Ishikawa (cell line): ENCODE data around the gene CHST11.
A peak's percentile ranks its signal among the peaks of the same experiment; 100 is the strongest.

ENCODE experiments used
- CEBPB ChIP-seq: IDR thresholded peaks from 2 replicates; pipeline ENCODE4 v1.6.1; 2012
- EGR1 ChIP-seq: IDR thresholded peaks from 2 replicates; pipeline ENCODE4 v1.6.1; 2012
- EP300 ChIP-seq: IDR thresholded peaks from 2 replicates; pipeline ENCODE4 v1.6.1; 2012; ENCODE audit warnings: borderline replicate concordance
- FOXM1 ChIP-seq: IDR thresholded peaks from 2 replicates; pipeline ENCODE4 v1.6.1; 2012; ENCODE audit warnings: low read depth, borderline replicate concordance
- NFIC ChIP-seq: IDR thresholded peaks from 2 replicates; pipeline ENCODE4 v1.6.1; 2012
- RAD21 ChIP-seq: IDR thresholded peaks from 2 replicates; pipeline ENCODE4 v1.6.1; 2012; ENCODE audit warnings: low read depth
- TAF1 ChIP-seq: IDR thresholded peaks from 2 replicates; pipeline ENCODE4 v1.6.1; 2012; ENCODE audit warnings: low read depth, mild to moderate bottlenecking
- YY1 ChIP-seq: IDR thresholded peaks from 2 replicates; pipeline ENCODE4 v1.6.1; 2012; ENCODE audit warnings: low read depth
- TF ChIP-seq, protein P1 (sequence below): IDR thresholded peaks from 2 replicates; pipeline ENCODE4 v1.6.1; 2012; ENCODE audit warnings: low read depth, mild to moderate bottlenecking
- TF ChIP-seq, protein P2 (sequence below): IDR thresholded peaks from 2 replicates; pipeline ENCODE4 v1.6.1; 2012

DNA sequence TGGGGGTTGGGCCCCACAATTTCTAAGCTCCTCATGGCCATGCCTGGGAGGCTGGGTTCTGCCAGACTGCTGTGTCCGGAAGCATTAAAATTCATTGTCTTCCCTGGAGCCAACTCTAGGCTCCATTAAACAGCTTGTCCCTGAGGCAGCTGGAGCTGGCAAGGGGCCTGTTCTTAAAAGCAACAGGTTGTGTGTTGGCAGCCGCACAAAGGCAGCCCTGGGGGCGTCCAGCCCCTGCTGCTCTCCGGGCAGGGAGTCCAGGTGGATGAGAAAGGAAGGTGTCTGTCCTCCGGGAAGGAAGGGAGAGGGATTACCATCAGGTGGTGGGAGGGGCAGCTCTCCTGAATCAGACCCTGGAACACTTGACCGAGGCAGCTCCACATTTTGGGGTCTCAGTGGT is 98.9 kb downstream of the CHST11 start:
- TF ChIP-seq RAD21 (peak; percentile 2; the same call in 1 of the 2 replicates), EGR1 (no peak), CEBPB (no peak), EP300 (peak; percentile 87), FOXM1 (peak; percentile 83; the same call in 1 of the 2 replicates), YY1 (peak; percentile 58; the same call in 1 of the 2 replicates), TAF1 (no peak), NFIC (peak; percentile 99)
- TF ChIP-seq, protein P1, sequence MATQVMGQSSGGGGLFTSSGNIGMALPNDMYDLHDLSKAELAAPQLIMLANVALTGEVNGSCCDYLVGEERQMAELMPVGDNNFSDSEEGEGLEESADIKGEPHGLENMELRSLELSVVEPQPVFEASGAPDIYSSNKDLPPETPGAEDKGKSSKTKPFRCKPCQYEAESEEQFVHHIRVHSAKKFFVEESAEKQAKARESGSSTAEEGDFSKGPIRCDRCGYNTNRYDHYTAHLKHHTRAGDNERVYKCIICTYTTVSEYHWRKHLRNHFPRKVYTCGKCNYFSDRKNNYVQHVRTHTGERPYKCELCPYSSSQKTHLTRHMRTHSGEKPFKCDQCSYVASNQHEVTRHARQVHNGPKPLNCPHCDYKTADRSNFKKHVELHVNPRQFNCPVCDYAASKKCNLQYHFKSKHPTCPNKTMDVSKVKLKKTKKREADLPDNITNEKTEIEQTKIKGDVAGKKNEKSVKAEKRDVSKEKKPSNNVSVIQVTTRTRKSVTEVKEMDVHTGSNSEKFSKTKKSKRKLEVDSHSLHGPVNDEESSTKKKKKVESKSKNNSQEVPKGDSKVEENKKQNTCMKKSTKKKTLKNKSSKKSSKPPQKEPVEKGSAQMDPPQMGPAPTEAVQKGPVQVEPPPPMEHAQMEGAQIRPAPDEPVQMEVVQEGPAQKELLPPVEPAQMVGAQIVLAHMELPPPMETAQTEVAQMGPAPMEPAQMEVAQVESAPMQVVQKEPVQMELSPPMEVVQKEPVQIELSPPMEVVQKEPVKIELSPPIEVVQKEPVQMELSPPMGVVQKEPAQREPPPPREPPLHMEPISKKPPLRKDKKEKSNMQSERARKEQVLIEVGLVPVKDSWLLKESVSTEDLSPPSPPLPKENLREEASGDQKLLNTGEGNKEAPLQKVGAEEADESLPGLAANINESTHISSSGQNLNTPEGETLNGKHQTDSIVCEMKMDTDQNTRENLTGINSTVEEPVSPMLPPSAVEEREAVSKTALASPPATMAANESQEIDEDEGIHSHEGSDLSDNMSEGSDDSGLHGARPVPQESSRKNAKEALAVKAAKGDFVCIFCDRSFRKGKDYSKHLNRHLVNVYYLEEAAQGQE, result no peak
- TF ChIP-seq, protein P2, sequence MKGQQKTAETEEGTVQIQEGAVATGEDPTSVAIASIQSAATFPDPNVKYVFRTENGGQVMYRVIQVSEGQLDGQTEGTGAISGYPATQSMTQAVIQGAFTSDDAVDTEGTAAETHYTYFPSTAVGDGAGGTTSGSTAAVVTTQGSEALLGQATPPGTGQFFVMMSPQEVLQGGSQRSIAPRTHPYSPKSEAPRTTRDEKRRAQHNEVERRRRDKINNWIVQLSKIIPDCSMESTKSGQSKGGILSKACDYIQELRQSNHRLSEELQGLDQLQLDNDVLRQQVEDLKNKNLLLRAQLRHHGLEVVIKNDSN, result peak; percentile 30; the same call in 1 of the 2 replicates
